ENCODE results near the gene GALNT14.

GALNT14 gene

GRCh38 chr2:30940839-30941238 is 197.4 kb downstream of the GALNT14 start:
- TF ChIP-seq, protein P1, sequence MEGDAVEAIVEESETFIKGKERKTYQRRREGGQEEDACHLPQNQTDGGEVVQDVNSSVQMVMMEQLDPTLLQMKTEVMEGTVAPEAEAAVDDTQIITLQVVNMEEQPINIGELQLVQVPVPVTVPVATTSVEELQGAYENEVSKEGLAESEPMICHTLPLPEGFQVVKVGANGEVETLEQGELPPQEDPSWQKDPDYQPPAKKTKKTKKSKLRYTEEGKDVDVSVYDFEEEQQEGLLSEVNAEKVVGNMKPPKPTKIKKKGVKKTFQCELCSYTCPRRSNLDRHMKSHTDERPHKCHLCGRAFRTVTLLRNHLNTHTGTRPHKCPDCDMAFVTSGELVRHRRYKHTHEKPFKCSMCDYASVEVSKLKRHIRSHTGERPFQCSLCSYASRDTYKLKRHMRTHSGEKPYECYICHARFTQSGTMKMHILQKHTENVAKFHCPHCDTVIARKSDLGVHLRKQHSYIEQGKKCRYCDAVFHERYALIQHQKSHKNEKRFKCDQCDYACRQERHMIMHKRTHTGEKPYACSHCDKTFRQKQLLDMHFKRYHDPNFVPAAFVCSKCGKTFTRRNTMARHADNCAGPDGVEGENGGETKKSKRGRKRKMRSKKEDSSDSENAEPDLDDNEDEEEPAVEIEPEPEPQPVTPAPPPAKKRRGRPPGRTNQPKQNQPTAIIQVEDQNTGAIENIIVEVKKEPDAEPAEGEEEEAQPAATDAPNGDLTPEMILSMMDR (conservative IDR thresholded peaks at IDR 0.05; ENCODE audit: low read length) = no peak
- no peak for DNase-seq (ENCODE audit: low read depth)
- no peak overlapping the region for H3K4me3 ChIP-seq (ENCODE audit: low read length)

GRCh38 chr2:30939364-30939763 is 198.9 kb downstream of the GALNT14 start:
- TF ChIP-seq, protein P1 (conservative IDR thresholded peaks at IDR 0.05; ENCODE audit: low read length) = no peak
- H3K4me3 ChIP-seq (ENCODE audit: low read length) = no peak overlapping the region
- DNase-seq (ENCODE audit: low read depth) = no peak

GRCh38 chr2:30938196-30938595 is 200.0 kb downstream of the GALNT14 start:
- no peak for DNase-seq (ENCODE audit: low read depth)
- TF ChIP-seq, protein P1 (conservative IDR thresholded peaks at IDR 0.05; ENCODE audit: low read length) = no peak
- no peak overlapping the region for H3K4me3 ChIP-seq (ENCODE audit: low read length)

DNA sequence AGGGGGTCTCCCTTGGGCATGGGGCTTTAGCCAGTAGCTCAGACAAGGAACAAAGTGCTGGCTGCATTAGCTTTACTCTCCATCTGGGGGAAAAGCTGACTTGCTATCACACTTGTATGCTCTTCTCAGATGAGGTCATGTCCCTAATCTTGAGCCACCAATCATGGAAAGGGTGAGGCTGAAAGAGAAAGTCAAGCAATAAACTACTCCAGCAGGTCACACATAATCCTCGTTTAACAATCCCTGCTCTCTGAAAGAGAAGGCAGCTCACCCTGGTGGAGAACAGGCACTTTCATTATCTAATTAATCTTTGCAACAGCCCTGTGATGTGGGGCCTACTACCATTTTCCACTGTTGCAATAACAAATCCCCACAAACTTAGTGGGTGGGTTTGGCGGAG is 201.3 kb downstream of the GALNT14 start:
- no peak overlapping the region for H3K4me3 ChIP-seq (ENCODE audit: low read length)
- no peak for DNase-seq (ENCODE audit: low read depth)
- TF ChIP-seq, protein P1 (conservative IDR thresholded peaks at IDR 0.05; ENCODE audit: low read length) = no peak

- DNase-seq (ENCODE audit: low read depth) = no peak
- H3K4me3 ChIP-seq (ENCODE audit: low read length) = no peak overlapping the region
- TF ChIP-seq, protein P1 (conservative IDR thresholded peaks at IDR 0.05; ENCODE audit: low read length) = no peak
Measured at GRCh38 chr2:30935795-30936194, 202.4 kb downstream of the GALNT14 start.

GRCh38 chr2:30934066-30934465 is 204.2 kb downstream of the GALNT14 start:
- TF ChIP-seq, protein P1 (conservative IDR thresholded peaks at IDR 0.05; ENCODE audit: low read length) = no peak
- no peak for DNase-seq (ENCODE audit: low read depth)
- H3K4me3 ChIP-seq (ENCODE audit: low read length) = no peak overlapping the region

DNA sequence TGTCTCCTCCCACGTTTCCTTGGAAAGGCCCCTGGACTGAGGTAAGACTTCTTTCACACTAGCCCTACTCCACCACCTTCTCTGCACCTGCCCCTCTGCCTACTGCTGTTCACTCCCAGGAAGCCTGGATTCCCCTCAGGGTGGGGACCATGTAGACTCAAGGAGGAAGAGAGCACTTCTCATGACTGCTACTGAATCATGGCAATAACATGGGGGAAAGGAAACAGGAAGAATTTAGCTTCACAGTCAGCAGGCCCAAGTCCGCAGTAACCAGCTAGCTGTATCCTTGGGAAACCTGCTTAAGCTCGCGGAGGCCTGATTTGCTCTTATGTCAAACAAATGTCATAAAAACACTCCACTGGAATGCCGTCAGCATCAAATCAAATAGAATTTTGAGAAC is 204.7 kb downstream of the GALNT14 start:
- TF ChIP-seq, protein P1 (conservative IDR thresholded peaks at IDR 0.05; ENCODE audit: low read length) = no peak
- no peak for DNase-seq (ENCODE audit: low read depth)
- H3K4me3 ChIP-seq (ENCODE audit: low read length) = no peak overlapping the region
